Left ventricle myocardium inferior (tissue), 1 donor: Measurements from ENCODE around the gene CHURC1. TPM values are rescaled to one million over a fixed set of nuclear protein-coding genes. Genes with fewer than 3 reads are reported as not detected.
A peak's percentile ranks its signal among the peaks of the same experiment; 100 is the strongest.

Experiments
- DNase-seq: peaks from one replicate; pipeline ENCODE4 v3.0.0-alpha.2; 2020
- H3K27ac ChIP-seq: fragments of 200-600 bp; replicated peaks from 2 replicates; pipeline ENCODE4 v1.8.0; 2021
- H3K27me3 ChIP-seq: fragments of 200-600 bp; 2 replicates; pipeline ENCODE4 v1.8.0; 2021; ENCODE audit warnings: low read depth
- H3K36me3 ChIP-seq: fragments of 200-600 bp; 2 replicates; pipeline ENCODE4 v1.8.0; 2021
- H3K4me1 ChIP-seq: fragments of 200-600 bp; 2 replicates; pipeline ENCODE4 v1.8.0; 2021
- H3K4me3 ChIP-seq: fragments of 200-600 bp; 2 replicates; pipeline ENCODE4 v1.8.0; 2021; ENCODE audit warnings: mild to moderate bottlenecking, moderate library complexity
- H3K9me3 ChIP-seq: fragments of 200-600 bp; replicated peaks from 2 replicates; pipeline ENCODE4 v1.8.0; 2021
- CTCF ChIP-seq: fragments of 200-600 bp; IDR thresholded peaks from 2 replicates; pipeline ENCODE4 v1.8.0; 2021; ENCODE audit warnings: antibody characterized with exemption, mild to moderate bottlenecking, borderline replicate concordance
- intact Hi-C: fragments of 100-400 bp; cut with micrococcal nuclease; formaldehyde crosslinking; loops from one replicate; pipeline ENCODE4 v1.11.0; 2022
- total RNA-seq: library from RNA; stranded (reverse); fragmentation: NEBNext Ultra II Directional; extraction: Animal tissue kit (Norgen Biotek cat#: 25700); gene quantifications from one replicate; pipeline ENCODE4 v1.2.1, GENCODE V29; 2021
- donor health status: DM: no; HTN: yes; CAD: no; lungs with severe emphysema.

CHURC1 gene
- total RNA-seq, 1 donor from 2014 or later = 89.8 TPM

- no peak for DNase-seq
- Histone ChIP-seq H3K4me1 (peaks cover 62% of the 10 kb centered on the region), H3K27ac (no peak overlapping the region), H3K4me3 (no peak overlapping the region), H3K27me3 (no peaks in the 10 kb centered on the region), H3K36me3 (peaks cover 52% of the 10 kb centered on the region), H3K9me3 (no peaks in the 10 kb centered on the region)
- intact Hi-C loops = no loop called here
- no peak for TF ChIP-seq CTCF
Measured at GRCh38 chr14:64932231-64932630, 18.0 kb downstream of the CHURC1 start.

GRCh38 chr14:64934338-64934929 lies 20.2 kb downstream of the CHURC1 start:
- peak overlapping the region; percentile 13 for H3K27ac ChIP-seq
- peaks cover 59% of the 10 kb centered on the region for H3K4me1 ChIP-seq
- DNase-seq = no peak
- no peak overlapping the region for H3K4me3 ChIP-seq
- intact Hi-C loops = no loop called here
- H3K9me3 ChIP-seq = no peaks in the 10 kb centered on the region
- H3K36me3 ChIP-seq = peaks cover 35% of the 10 kb centered on the region
- no peaks in the 10 kb centered on the region for H3K27me3 ChIP-seq
- no peak for TF ChIP-seq CTCF

DNA sequence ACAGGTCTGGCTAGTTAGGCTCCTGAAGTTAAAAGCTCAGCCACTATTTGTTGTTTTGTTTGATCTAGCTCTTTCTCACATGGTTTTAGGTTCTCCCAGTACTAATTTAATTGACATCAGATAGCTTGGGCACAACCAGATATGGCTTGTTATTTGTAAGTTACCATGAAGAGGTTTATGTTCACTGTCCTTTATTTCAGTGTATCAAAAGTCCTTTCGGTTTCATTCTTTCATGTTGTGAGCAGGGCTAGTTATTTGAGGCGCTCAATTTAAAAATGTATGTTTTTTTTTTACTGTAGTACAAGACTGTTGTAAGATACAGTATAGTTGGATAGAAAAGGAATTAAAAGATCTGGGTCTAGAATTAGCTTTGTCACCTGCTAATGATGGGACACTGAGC lies 21.3 kb downstream of the CHURC1 start:
- intact Hi-C loops = no loop called here
- Histone ChIP-seq H3K4me3 (no peak overlapping the region), H3K27ac (peak overlapping the region; percentile 70), H3K27me3 (no peaks in the 10 kb centered on the region), H3K36me3 (peaks cover 35% of the 10 kb centered on the region), H3K9me3 (no peaks in the 10 kb centered on the region), H3K4me1 (peaks cover 48% of the 10 kb centered on the region)
- no peak for TF ChIP-seq CTCF
- no peak for DNase-seq

DNA sequence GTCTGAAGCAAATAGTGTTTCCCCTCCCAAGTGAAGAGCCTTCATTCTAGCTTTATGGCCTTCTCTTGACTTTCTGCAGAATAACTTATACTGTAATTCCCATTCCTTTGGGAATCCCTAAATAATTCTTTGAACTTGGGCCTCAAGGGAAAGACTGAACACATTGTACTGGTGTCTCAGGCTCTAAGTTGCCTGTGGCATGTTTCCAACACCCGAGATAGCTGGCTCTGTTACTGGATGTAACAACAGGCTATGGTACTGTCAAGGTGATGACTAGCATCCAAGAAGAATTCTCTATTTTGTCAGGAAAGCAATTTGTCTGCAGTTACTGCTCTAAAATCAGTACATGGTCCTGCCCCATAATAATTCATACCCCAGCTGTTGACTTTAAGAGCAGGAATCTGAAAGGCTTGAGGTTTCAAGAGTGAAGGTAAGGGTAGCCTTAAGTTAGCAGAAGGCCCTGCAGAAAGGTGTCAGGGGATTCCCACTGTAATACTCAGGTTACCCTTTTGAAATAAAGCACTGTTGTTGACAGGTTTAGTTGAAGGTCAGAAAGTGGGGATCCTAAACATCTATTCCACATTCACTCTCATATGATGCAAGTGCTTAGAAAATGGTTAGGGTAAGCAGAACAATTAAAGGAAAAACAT lies 23.0 kb downstream of the CHURC1 start:
- H3K36me3 ChIP-seq = peaks cover 20% of the 10 kb centered on the region
- H3K4me3 ChIP-seq = no peak overlapping the region
- H3K27ac ChIP-seq = peak overlapping the region; percentile 70
- H3K4me1 ChIP-seq = peaks cover 43% of the 10 kb centered on the region
- TF ChIP-seq CTCF = no peak
- intact Hi-C loops = no loop called here
- peak; percentile 29 for DNase-seq
- no peaks in the 10 kb centered on the region for H3K9me3 ChIP-seq
- no peaks in the 10 kb centered on the region for H3K27me3 ChIP-seq

DNA sequence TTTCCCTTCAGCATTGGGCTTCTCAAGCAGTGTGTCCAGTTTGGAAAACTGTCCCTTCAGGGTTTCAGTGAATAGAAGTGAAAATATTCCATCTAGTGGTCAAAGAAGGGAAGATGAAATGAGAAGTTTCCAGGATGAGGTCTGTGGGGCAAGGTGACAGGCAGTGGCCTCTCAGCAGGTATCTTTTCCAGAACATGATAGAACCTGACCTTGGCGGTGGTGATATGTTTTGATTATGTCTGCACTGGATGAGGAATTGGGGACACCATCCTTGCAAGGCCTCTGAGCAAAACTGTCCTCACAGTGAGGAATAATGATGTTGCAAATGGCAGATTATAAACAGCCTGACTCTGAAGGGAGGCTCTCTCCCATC lies 23.6 kb downstream of the CHURC1 start:
- no peaks in the 10 kb centered on the region for H3K9me3 ChIP-seq
- peaks cover 15% of the 10 kb centered on the region for H3K36me3 ChIP-seq
- no peak for DNase-seq
- H3K27me3 ChIP-seq = no peaks in the 10 kb centered on the region
- peaks cover 43% of the 10 kb centered on the region for H3K4me1 ChIP-seq
- intact Hi-C loops = no loop called here
- peak overlapping the region; percentile 70 for H3K27ac ChIP-seq
- peak; percentile 49 for TF ChIP-seq CTCF
- H3K4me3 ChIP-seq = no peak overlapping the region
